SK-N-SH (cell line): ENCODE data around the gene EID3. TPM values are rescaled to one million over a fixed set of nuclear protein-coding genes. Genes with fewer than 3 reads are reported as not detected.

Experiments
- CTCF ChIA-PET: fragments of 300-600, 350-600 bp; formaldehyde crosslinking; extraction: SDS; loops from one replicate; lab custom pipeline; 2021; lab: Yijun Ruan, JAX
- POLR2A ChIA-PET: fragments of 350-600 bp; sonication (Branson Sonifier 250); formaldehyde crosslinking; extraction: SDS; loops from one replicate; lab custom pipeline; 2020; ENCODE audit warnings: antibody characterized with exemption, inconsistent platforms; lab: Yijun Ruan, JAX
- DNase-seq: peaks from one replicate; pipeline ENCODE4 v3.0.0; 2012
- H2AFZ ChIP-seq: fragments of 200-600 bp; sonication (generic); 2 replicates; pipeline ENCODE4 v1.8.1; 2016; ENCODE audit warnings: antibody characterized with exemption, mild to moderate bottlenecking, low read depth
- H3F3A ChIP-seq: fragments of 200-600 bp; sonication (generic); replicated peaks from 2 replicates; pipeline ENCODE3; 2016; ENCODE audit warnings: antibody characterized with exemption, mild to moderate bottlenecking; ENCODE audit not compliant: insufficient read depth
- H3K27ac ChIP-seq, 2 experiments: fragments of 200-500 bp in 1 of 2; fragments of 200-600 bp in 1 of 2; sonication (Bioruptor generic) in 1 of 2; sonication (generic), shearing (Covaris generic) in 1 of 2; 2 replicates each; pipeline versions ENCODE4 v1.5.1 to v1.6.1; 2014 to 2016; ENCODE audit warnings: low read depth in 2 of 2, inconsistent platforms in 1 of 2, low read length in 1 of 2, mild to moderate bottlenecking in 1 of 2, mixed read lengths in 1 of 2
- H3K27me3 ChIP-seq: fragments of 200-600 bp; sonication (generic), shearing (Covaris generic); 2 replicates; pipeline ENCODE4 v1.6.1; 2016; ENCODE audit warnings: mixed run types; ENCODE audit not compliant: insufficient read depth
- H3K36me3 ChIP-seq, 2 experiments: fragments of 200-500 bp in 1 of 2; fragments of 200-600 bp in 1 of 2; sonication (Bioruptor generic) in 1 of 2; sonication (generic) in 1 of 2; replicated peaks in 1 of 2; 2 replicates each; pipeline versions ENCODE3 to v1.5.1; 2014 to 2016; ENCODE audit warnings: low read length in 1 of 2, mild to moderate bottlenecking in 1 of 2; ENCODE audit not compliant: insufficient read depth in 2 of 2, control insufficient read depth in 1 of 2
- H3K4me1 ChIP-seq, 2 experiments: fragments of 200-500 bp in 1 of 2; fragments of 200-600 bp in 1 of 2; sonication (Bioruptor generic) in 1 of 2; sonication (generic), shearing (Covaris generic) in 1 of 2; 2 replicates each; pipeline versions ENCODE4 v1.5.1 to v1.6.1; 2014 to 2016; ENCODE audit warnings: low read depth in 1 of 2, low read length in 1 of 2, mixed run types in 1 of 2; ENCODE audit not compliant: insufficient read depth in 2 of 2, control insufficient read depth in 1 of 2
- H3K4me2 ChIP-seq: fragments of 200-600 bp; sonication (generic), shearing (Covaris generic); 2 replicates; pipeline ENCODE4 v1.6.1; 2017; ENCODE audit warnings: mixed run types
- H3K4me3 ChIP-seq, 2 experiments: fragments of 200-500 bp in 1 of 2; fragments of 200-600 bp in 1 of 2; sonication (Bioruptor generic) in 1 of 2; sonication (generic), shearing (Covaris generic) in 1 of 2; 2 replicates each; pipeline versions ENCODE4 v1.5.1 to v1.8.1; 2014 to 2016; ENCODE audit warnings: low read depth in 2 of 2, inconsistent platforms in 1 of 2, low read length in 1 of 2, mild to moderate bottlenecking in 1 of 2, mixed read lengths in 1 of 2, moderate library complexity in 1 of 2
- H3K79me2 ChIP-seq: fragments of 200-600 bp; sonication (generic); 2 replicates; pipeline ENCODE4 v1.8.1; 2017; ENCODE audit warnings: mild to moderate bottlenecking; ENCODE audit not compliant: insufficient read depth
- H3K9ac ChIP-seq: fragments of 200-600 bp; sonication (generic); 2 replicates; pipeline ENCODE4 v1.6.1; 2017; ENCODE audit warnings: mixed run types
- H3K9me2 ChIP-seq: fragments of 200-600 bp; sonication (generic); 2 replicates; pipeline ENCODE4 v1.6.1; 2017; ENCODE audit warnings: mixed run types
- H3K9me3 ChIP-seq: fragments of 200-600 bp; sonication (generic); 2 replicates; pipeline ENCODE4 v1.6.1; 2017; ENCODE audit warnings: mixed run types, mild to moderate bottlenecking, moderate library complexity
- H4K20me1 ChIP-seq: fragments of 200-600 bp; sonication (generic); 2 replicates; pipeline ENCODE4 v1.6.1; 2017; ENCODE audit warnings: mild to moderate bottlenecking, mixed run types; ENCODE audit not compliant: insufficient read depth
- ELF1 ChIP-seq: IDR thresholded peaks from 2 replicates; pipeline ENCODE4 v1.4.0; 2012
- FOXJ3 ChIP-seq: sonication (generic); formaldehyde crosslinking; IDR thresholded peaks from 2 replicates; pipeline ENCODE4 v1.5.1; 2020; ENCODE audit warnings: mild to moderate bottlenecking, missing genetic modification reagents
- GABPA ChIP-seq: IDR thresholded peaks from 2 replicates; pipeline ENCODE4 v1.4.0; 2012; ENCODE audit warnings: low read depth, mild to moderate bottlenecking
- GATA2 ChIP-seq: sonication (generic); formaldehyde crosslinking; IDR thresholded peaks from 2 replicates; pipeline ENCODE4 v1.5.0; 2020; ENCODE audit warnings: mild to moderate bottlenecking, missing genetic modification reagents
- JUND ChIP-seq: IDR thresholded peaks from 2 replicates; pipeline ENCODE4 v1.4.0; 2012
- MEF2A ChIP-seq: IDR thresholded peaks from 2 replicates; pipeline ENCODE4 v1.4.0; 2012; ENCODE audit warnings: low read depth, borderline replicate concordance
- NRF1 ChIP-seq: IDR thresholded peaks from 2 replicates; pipeline ENCODE4 v1.6.1; 2012; ENCODE audit warnings: low read depth, mild to moderate bottlenecking, low read length
- POLR2AphosphoS5 ChIP-seq: IDR thresholded peaks from 2 replicates; pipeline ENCODE4 v1.6.1; 2012; ENCODE audit warnings: low read depth, low read length
- RAD21 ChIP-seq: IDR thresholded peaks from 2 replicates; pipeline ENCODE4 v1.6.1; 2012; ENCODE audit warnings: mild to moderate bottlenecking, low read length
- RCOR1 ChIP-seq: fragments of 150-350 bp; IDR thresholded peaks from 2 replicates; pipeline ENCODE4 v1.6.1; 2017; ENCODE audit warnings: antibody characterized with exemption, low read length
- RXRA ChIP-seq: IDR thresholded peaks from 2 replicates; pipeline ENCODE4 v1.4.0; 2012; ENCODE audit warnings: low read depth, mild to moderate bottlenecking, borderline replicate concordance
- SMC3 ChIP-seq: IDR thresholded peaks from 2 replicates; pipeline ENCODE4 v1.6.1; 2012; ENCODE audit warnings: low read depth, low read length, improper control_type of control experiment
- TAF1 ChIP-seq: IDR thresholded peaks from 2 replicates; pipeline ENCODE4 v1.6.1; 2012; ENCODE audit warnings: low read depth, mild to moderate bottlenecking, low read length, moderate library complexity, borderline replicate concordance
- TCF12 ChIP-seq: IDR thresholded peaks from 2 replicates; pipeline ENCODE4 v1.4.0; 2012
- TEAD4 ChIP-seq: IDR thresholded peaks from 2 replicates; pipeline ENCODE4 v1.4.0; 2012; ENCODE audit warnings: mild to moderate bottlenecking, borderline replicate concordance; ENCODE audit not compliant: insufficient read depth
- WGBS: methylation state at CpG from one replicate; pipeline ENCODE4 v1.1.6; 2017; ENCODE audit warnings: low lambda C conversion rate; 5-methylcytosine and 5-hydroxymethylcytosine counted together
- polyA plus RNA-seq, 3 experiments: library from polyadenylated mRNA; depleted of rRNA; stranded (reverse); fragments of >200 nt; gene quantifications; 2 replicates each; pipeline ENCODE4 v1.2.3, GENCODE V29; 2012
- TF ChIP-seq, protein P1 (sequence below): fragments of 150-350 bp; IDR thresholded peaks from 2 replicates; pipeline ENCODE4 v1.6.1; 2016; ENCODE audit warnings: mild to moderate bottlenecking, low read depth, low read length
- TF ChIP-seq, protein P2 (sequence below): IDR thresholded peaks from 2 replicates; pipeline ENCODE4 v1.6.1; 2012; ENCODE audit warnings: mild to moderate bottlenecking, low read depth, low read length, moderate library complexity
- TF ChIP-seq, protein P3 (sequence below): IDR thresholded peaks from 2 replicates; pipeline ENCODE4 v1.4.0; 2012; ENCODE audit warnings: low read depth, borderline replicate concordance
- TF ChIP-seq, protein P4 (sequence below): fragments of 200-600 bp; sonication (generic); IDR thresholded peaks from 2 replicates; pipeline ENCODE4 v1.6.1; 2017; ENCODE audit warnings: antibody characterized with exemption, mild to moderate bottlenecking, moderate library complexity
- TF ChIP-seq, protein P5 (sequence below): fragments of 150-350 bp; IDR thresholded peaks from 2 replicates; pipeline ENCODE4 v1.6.1; 2017; ENCODE audit warnings: antibody characterized with exemption, low read length, low read depth, borderline replicate concordance

Gene EID3
- polyA plus RNA-seq, 1 of the 3 experiments (the other 2 are of a cell fraction), result 0.92 TPM

DNA sequence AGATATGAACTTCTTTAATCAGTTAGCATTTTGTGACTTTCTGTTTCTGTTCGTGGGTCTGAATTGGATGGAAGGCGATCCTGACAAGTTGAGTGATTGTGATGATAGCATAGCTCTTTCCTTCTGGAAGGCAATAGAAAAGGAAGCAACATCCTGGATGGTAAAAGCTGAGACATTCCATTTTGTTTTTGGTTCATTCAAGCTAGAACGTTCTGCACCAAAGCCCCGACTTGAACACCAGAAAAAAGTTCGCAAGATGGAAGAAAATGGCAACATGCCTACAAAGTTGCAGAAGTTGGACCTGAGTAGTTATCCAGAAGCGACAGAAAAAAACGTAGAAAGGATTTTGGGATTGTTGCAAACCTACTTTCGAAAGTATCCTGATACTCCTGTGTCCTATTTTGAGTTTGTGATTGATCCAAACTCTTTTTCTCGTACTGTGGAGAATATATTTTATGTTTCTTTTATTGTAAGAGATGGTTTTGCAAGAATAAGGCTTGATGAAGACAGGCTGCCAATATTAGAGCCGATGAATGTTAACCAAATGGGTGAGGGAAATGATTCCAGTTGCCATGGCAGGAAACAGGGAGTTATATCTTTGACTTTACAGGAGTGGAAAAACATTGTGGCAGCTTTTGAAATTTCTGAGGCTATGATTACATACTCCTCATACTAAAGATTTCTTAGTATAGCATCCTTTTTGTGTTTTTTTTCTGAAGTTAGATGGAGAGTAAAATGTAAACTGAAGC, 896 bp downstream of the EID3 start:
- CTCF ChIA-PET, result interaction anchor here (1.2 to 1.9 kb wide), 3 partner anchors 9 to 77 kb away, joined by 4 to 6 read pairs (median 5); no protein-coding TSS in a partner anchor

DNA sequence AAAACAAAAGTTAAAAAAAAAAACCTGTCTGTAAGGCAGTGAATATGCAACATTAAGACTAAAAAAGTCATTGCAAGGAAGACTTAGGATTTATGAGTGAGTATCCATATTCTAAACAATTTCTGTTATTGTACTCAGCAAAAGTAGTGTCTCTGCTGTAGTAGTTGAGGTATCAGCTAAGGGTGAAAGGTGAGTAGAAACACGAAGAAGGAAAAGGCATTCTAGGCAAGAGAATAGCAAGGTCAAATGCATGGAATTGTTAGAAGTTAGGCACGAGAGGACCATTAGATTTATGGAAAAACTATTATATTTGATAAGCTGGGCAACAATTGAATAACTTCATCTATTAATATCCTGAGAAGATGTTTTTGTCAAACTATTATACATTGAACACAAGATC, 1.8 kb downstream of the EID3 start:
- Histone ChIP-seq H3K36me3 (peaks cover 28 to 60% of the 10 kb centered on the region in 2 experiments), H3K9ac (no peak overlapping the region), H2AFZ (no peak overlapping the region), H3K9me2 (no peaks in the 10 kb centered on the region), H3K27me3 (no peaks in the 10 kb centered on the region), H4K20me1 (peaks cover 90% of the 10 kb centered on the region), H3F3A (peaks cover 11% of the 10 kb centered on the region), H3K4me3 (no peak overlapping the region), H3K4me2 (no peak overlapping the region), H3K27ac (no peak overlapping the region), H3K79me2 (peaks cover 99% of the 10 kb centered on the region), H3K9me3 (no peaks in the 10 kb centered on the region), H3K4me1 (peaks cover 2 to 19% of the 10 kb centered on the region in 2 experiments; a peak in 3 of 4 replicates)
- DNase-seq, result no peak
- 75% methylated on average over 2 of the region's 2 CpGs for WGBS
- ChIA-PET CTCF (no interaction called here), POLR2A (no interaction called here)
- TF ChIP-seq FOXJ3, result no peak
- TF ChIP-seq, protein P1, sequence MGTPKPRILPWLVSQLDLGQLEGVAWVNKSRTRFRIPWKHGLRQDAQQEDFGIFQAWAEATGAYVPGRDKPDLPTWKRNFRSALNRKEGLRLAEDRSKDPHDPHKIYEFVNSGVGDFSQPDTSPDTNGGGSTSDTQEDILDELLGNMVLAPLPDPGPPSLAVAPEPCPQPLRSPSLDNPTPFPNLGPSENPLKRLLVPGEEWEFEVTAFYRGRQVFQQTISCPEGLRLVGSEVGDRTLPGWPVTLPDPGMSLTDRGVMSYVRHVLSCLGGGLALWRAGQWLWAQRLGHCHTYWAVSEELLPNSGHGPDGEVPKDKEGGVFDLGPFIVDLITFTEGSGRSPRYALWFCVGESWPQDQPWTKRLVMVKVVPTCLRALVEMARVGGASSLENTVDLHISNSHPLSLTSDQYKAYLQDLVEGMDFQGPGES, result no peak
- no peak for TF ChIP-seq TEAD4
- no peak for TF ChIP-seq SMC3
- TF ChIP-seq TCF12, result no peak
- no peak for TF ChIP-seq NRF1
- no peak for TF ChIP-seq RCOR1
- TF ChIP-seq TAF1, result no peak
- TF ChIP-seq GABPA, result no peak
- TF ChIP-seq, protein P2, sequence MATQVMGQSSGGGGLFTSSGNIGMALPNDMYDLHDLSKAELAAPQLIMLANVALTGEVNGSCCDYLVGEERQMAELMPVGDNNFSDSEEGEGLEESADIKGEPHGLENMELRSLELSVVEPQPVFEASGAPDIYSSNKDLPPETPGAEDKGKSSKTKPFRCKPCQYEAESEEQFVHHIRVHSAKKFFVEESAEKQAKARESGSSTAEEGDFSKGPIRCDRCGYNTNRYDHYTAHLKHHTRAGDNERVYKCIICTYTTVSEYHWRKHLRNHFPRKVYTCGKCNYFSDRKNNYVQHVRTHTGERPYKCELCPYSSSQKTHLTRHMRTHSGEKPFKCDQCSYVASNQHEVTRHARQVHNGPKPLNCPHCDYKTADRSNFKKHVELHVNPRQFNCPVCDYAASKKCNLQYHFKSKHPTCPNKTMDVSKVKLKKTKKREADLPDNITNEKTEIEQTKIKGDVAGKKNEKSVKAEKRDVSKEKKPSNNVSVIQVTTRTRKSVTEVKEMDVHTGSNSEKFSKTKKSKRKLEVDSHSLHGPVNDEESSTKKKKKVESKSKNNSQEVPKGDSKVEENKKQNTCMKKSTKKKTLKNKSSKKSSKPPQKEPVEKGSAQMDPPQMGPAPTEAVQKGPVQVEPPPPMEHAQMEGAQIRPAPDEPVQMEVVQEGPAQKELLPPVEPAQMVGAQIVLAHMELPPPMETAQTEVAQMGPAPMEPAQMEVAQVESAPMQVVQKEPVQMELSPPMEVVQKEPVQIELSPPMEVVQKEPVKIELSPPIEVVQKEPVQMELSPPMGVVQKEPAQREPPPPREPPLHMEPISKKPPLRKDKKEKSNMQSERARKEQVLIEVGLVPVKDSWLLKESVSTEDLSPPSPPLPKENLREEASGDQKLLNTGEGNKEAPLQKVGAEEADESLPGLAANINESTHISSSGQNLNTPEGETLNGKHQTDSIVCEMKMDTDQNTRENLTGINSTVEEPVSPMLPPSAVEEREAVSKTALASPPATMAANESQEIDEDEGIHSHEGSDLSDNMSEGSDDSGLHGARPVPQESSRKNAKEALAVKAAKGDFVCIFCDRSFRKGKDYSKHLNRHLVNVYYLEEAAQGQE, result no peak
- TF ChIP-seq, protein P3, sequence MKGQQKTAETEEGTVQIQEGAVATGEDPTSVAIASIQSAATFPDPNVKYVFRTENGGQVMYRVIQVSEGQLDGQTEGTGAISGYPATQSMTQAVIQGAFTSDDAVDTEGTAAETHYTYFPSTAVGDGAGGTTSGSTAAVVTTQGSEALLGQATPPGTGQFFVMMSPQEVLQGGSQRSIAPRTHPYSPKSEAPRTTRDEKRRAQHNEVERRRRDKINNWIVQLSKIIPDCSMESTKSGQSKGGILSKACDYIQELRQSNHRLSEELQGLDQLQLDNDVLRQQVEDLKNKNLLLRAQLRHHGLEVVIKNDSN, result no peak
- no peak for TF ChIP-seq JUND
- TF ChIP-seq ELF1, result no peak
- no peak for TF ChIP-seq POLR2AphosphoS5
- TF ChIP-seq RXRA, result no peak
- TF ChIP-seq, protein P4, sequence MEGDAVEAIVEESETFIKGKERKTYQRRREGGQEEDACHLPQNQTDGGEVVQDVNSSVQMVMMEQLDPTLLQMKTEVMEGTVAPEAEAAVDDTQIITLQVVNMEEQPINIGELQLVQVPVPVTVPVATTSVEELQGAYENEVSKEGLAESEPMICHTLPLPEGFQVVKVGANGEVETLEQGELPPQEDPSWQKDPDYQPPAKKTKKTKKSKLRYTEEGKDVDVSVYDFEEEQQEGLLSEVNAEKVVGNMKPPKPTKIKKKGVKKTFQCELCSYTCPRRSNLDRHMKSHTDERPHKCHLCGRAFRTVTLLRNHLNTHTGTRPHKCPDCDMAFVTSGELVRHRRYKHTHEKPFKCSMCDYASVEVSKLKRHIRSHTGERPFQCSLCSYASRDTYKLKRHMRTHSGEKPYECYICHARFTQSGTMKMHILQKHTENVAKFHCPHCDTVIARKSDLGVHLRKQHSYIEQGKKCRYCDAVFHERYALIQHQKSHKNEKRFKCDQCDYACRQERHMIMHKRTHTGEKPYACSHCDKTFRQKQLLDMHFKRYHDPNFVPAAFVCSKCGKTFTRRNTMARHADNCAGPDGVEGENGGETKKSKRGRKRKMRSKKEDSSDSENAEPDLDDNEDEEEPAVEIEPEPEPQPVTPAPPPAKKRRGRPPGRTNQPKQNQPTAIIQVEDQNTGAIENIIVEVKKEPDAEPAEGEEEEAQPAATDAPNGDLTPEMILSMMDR, result no peak
- TF ChIP-seq, protein P5, sequence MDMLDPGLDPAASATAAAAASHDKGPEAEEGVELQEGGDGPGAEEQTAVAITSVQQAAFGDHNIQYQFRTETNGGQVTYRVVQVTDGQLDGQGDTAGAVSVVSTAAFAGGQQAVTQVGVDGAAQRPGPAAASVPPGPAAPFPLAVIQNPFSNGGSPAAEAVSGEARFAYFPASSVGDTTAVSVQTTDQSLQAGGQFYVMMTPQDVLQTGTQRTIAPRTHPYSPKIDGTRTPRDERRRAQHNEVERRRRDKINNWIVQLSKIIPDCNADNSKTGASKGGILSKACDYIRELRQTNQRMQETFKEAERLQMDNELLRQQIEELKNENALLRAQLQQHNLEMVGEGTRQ, result no peak
- TF ChIP-seq GATA2, result no peak
- TF ChIP-seq RAD21, result no peak

More for the DNA sequence above, 896 bp downstream of the EID3 start:
- Histone ChIP-seq H3F3A (peaks cover 11% of the 10 kb centered on the region), H3K4me1 (peaks cover 2 to 19% of the 10 kb centered on the region in 2 experiments; a peak in 3 of 4 replicates), H3K9me2 (no peaks in the 10 kb centered on the region), H3K4me3 (no peak overlapping the region), H2AFZ (no peak overlapping the region), H3K27ac (no peak overlapping the region), H3K79me2 (peaks cover 99% of the 10 kb centered on the region), H3K36me3 (peaks cover 31 to 63% of the 10 kb centered on the region in 2 experiments), H3K9ac (no peak overlapping the region), H4K20me1 (peaks cover 88% of the 10 kb centered on the region), H3K27me3 (no peaks in the 10 kb centered on the region), H3K9me3 (no peaks in the 10 kb centered on the region), H3K4me2 (no peak overlapping the region)
- no peak for DNase-seq
- POLR2A ChIA-PET, result no interaction called here
- WGBS, result 78% methylated on average over 10 of the region's 10 CpGs
- no peak for TF ChIP-seq MEF2A
